Epithelial cell of esophagus (primary cell): ENCODE results near the gene DIP2A.

Source experiments
- DNase-seq: peaks from one replicate; pipeline ENCODE4 v3.0.0; 2010; ENCODE audit warnings: low read depth
- H3K4me3 ChIP-seq: 2 replicates; pipeline ENCODE4 v1.5.1; 2011; ENCODE audit warnings: mild to moderate bottlenecking, low read length, control low read depth
- CTCF ChIP-seq: IDR thresholded peaks from 2 replicates; pipeline ENCODE4 v1.5.1; 2011; ENCODE audit warnings: low read depth, mild to moderate bottlenecking, low read length, control low read depth, inconsistent platforms; ENCODE audit not compliant: insufficient read depth; ENCODE audit errors: missing control alignments

The DIP2A gene

GRCh38 chr21:46437511-46437910, 21.2 kb upstream of the DIP2A start:
- DNase-seq, result no peak
- TF ChIP-seq CTCF, result no peak
- H3K4me3 ChIP-seq, result no peak overlapping the region

DNA sequence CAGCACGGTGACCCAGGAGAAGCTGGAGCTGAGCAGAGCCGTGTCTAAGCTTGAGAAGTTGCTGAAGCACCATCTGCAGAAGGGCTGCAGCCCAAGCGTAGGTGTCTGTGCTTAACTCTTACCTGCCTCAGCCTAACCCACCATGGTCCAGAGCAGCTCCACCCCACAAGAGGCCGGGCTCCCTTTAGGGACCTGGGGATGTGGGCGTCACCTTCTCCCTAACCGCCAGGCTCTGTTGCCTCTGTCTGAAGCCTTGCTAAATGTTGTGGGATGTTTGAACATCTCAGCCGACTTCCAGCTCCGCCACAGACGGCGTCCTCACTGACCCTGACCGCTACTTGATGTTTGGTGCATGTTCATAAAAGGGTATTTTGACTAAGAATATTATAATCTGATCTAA, 20.4 kb upstream of the DIP2A start:
- H3K4me3 ChIP-seq, result no peak overlapping the region
- no peak for DNase-seq

GRCh38 chr21:46439906-46440305, 18.8 kb upstream of the DIP2A start:
- no peak for DNase-seq
- no peak for TF ChIP-seq CTCF
- no peak overlapping the region for H3K4me3 ChIP-seq

More for the DNA sequence above, 20.4 kb upstream of the DIP2A start:
- TF ChIP-seq CTCF, result no peak

GRCh38 chr21:46441331-46441730, 17.4 kb upstream of the DIP2A start:
- H3K4me3 ChIP-seq, result no peak overlapping the region

DNA sequence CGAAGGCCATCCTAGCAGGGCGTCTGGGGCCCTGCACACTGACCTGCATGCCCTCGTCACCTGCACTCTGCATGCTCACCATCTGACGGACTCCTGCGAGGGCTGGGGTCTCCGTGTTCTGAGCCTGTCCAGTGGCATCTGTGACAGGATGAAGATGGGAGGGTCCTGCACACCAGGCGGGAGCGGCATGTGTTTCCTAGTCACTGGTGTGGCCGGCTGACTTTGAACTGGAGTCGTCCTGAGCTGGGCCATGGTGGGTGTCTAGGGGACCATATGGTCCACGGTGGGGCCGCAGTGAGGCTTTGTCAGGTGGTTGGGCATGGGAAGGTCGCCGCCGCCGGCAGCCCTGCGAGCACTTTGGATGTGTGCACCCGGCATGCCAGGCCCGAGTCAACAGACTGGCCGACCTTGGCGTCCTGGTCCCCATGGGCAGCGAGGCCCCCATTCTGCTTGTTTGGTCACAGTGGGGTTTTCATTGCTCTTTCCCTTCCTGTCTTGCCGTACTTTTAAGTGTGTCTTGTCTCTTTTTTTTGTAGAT, 16.7 kb upstream of the DIP2A start:
- TF ChIP-seq CTCF, result no peak
- H3K4me3 ChIP-seq, result no peak overlapping the region
- no peak for DNase-seq

More at GRCh38 chr21:46441331-46441730, 17.4 kb upstream of the DIP2A start:
- DNase-seq, result no peak
- no peak for TF ChIP-seq CTCF

GRCh38 chr21:46442938-46443337, 15.8 kb upstream of the DIP2A start:
- DNase-seq, result no peak
- TF ChIP-seq CTCF, result no peak
- H3K4me3 ChIP-seq, result no peak overlapping the region

DNA sequence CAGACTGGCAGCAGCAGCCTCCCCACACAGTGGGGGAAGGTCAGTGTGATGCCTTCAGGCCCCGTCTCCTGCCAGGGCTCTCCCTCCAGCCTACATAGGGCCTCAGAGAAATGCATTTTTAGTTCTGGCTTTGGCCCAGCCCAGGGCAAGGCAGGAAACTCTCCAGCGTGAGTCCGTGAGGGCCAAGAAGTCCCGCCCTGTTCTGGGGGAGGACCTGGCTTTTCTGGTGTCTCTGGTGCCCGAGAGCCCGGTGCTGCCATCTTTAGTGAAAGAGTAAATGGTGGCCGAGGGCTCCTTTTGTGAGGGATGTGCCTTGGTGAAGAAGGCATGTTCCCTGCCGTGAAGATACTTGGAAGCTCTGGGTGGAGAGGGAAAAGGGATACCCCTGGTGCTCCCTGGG, 14.8 kb upstream of the DIP2A start:
- H3K4me3 ChIP-seq, result no peak overlapping the region
- DNase-seq, result no peak
- TF ChIP-seq CTCF, result no peak
